ENCODE data around the gene RNU1-4.
"Not testable (repeated sequence)": the region's sequence is repeated elsewhere in the genome, so short reads cannot be mapped to it uniquely, and the experiment has no call there.

RNU1-4 gene

GRCh38 chr1:16740047-16740964, at the start of gene RNU1-4:
Gene RNU1-4, plus strand, starts transcription at chr1:16740516.
- not testable (repeated sequence) for DNase-seq (ENCODE audit: low read depth); H3K4me3 ChIP-seq (ENCODE audit: low read length)

- H3K4me3 ChIP-seq (ENCODE audit: low read length); DNase-seq (ENCODE audit: low read depth): not testable (repeated sequence)
Measured at GRCh38 chr1:16690971-16691682, 49.2 kb upstream of the RNU1-4 start.

- not testable (repeated sequence) for DNase-seq (ENCODE audit: low read depth); H3K4me3 ChIP-seq (ENCODE audit: low read length)
Measured at GRCh38 chr1:16692283-16692682, 48.0 kb upstream of the RNU1-4 start.

GRCh38 chr1:16692717-16693448, 47.4 kb upstream of the RNU1-4 start:
- DNase-seq (ENCODE audit: low read depth): not testable (repeated sequence)

GRCh38 chr1:16693449-16694307, 46.6 kb upstream of the RNU1-4 start:
- DNase-seq (ENCODE audit: low read depth); H3K4me3 ChIP-seq (ENCODE audit: low read length): not testable (repeated sequence)

More at GRCh38 chr1:16692717-16693448, 47.4 kb upstream of the RNU1-4 start:
- not testable (repeated sequence) for H3K4me3 ChIP-seq (ENCODE audit: low read length)

- DNase-seq (ENCODE audit: low read depth); H3K4me3 ChIP-seq (ENCODE audit: low read length): not testable (repeated sequence)
Measured at GRCh38 chr1:16694308-16694702, 46.0 kb upstream of the RNU1-4 start.

- not testable (repeated sequence) for H3K4me3 ChIP-seq (ENCODE audit: low read length); DNase-seq (ENCODE audit: low read depth)
Measured at GRCh38 chr1:16696507-16697150, 43.7 kb upstream of the RNU1-4 start.

- H3K4me3 ChIP-seq (ENCODE audit: low read length); DNase-seq (ENCODE audit: low read depth): not testable (repeated sequence)
Measured at GRCh38 chr1:16697152-16697551, 43.2 kb upstream of the RNU1-4 start.

- not testable (repeated sequence) for DNase-seq (ENCODE audit: low read depth); H3K4me3 ChIP-seq (ENCODE audit: low read length)
Measured at GRCh38 chr1:16699440-16699839, 40.9 kb upstream of the RNU1-4 start.

- not testable (repeated sequence) for DNase-seq (ENCODE audit: low read depth); H3K4me3 ChIP-seq (ENCODE audit: low read length)
Measured at GRCh38 chr1:16700138-16700895, 40.0 kb upstream of the RNU1-4 start.

GRCh38 chr1:16701189-16701588, 39.1 kb upstream of the RNU1-4 start:
- not testable (repeated sequence) for H3K4me3 ChIP-seq (ENCODE audit: low read length)

GRCh38 chr1:16702280-16702679, 38.0 kb upstream of the RNU1-4 start:
- DNase-seq (ENCODE audit: low read depth); H3K4me3 ChIP-seq (ENCODE audit: low read length): not testable (repeated sequence)

More at GRCh38 chr1:16701189-16701588, 39.1 kb upstream of the RNU1-4 start:
- DNase-seq (ENCODE audit: low read depth): not testable (repeated sequence)

GRCh38 chr1:16703141-16703540, 37.2 kb upstream of the RNU1-4 start:
- not testable (repeated sequence) for H3K4me3 ChIP-seq (ENCODE audit: low read length); DNase-seq (ENCODE audit: low read depth)

GRCh38 chr1:16703602-16704001, 36.7 kb upstream of the RNU1-4 start:
- H3K4me3 ChIP-seq (ENCODE audit: low read length); DNase-seq (ENCODE audit: low read depth): not testable (repeated sequence)

GRCh38 chr1:16704076-16704475, 36.2 kb upstream of the RNU1-4 start:
- not testable (repeated sequence) for H3K4me3 ChIP-seq (ENCODE audit: low read length); DNase-seq (ENCODE audit: low read depth)

- not testable (repeated sequence) for DNase-seq (ENCODE audit: low read depth); H3K4me3 ChIP-seq (ENCODE audit: low read length)
Measured at GRCh38 chr1:16704502-16705100, 35.7 kb upstream of the RNU1-4 start.

- H3K4me3 ChIP-seq (ENCODE audit: low read length); DNase-seq (ENCODE audit: low read depth): not testable (repeated sequence)
Measured at GRCh38 chr1:16706302-16706701, 34.0 kb upstream of the RNU1-4 start.

All from epithelial cell of esophagus (primary cell).